ENCODE measurements around the gene ATF6.

The ATF6 gene

GRCh38 chr1:161970036-161970435 lies 203.9 kb downstream of the ATF6 start:
- DNase-seq (ENCODE audit: low read depth, low spot score), result no peak

GRCh38 chr1:161970633-161971032 lies 204.5 kb downstream of the ATF6 start:
- no peak for DNase-seq (ENCODE audit: low read depth, low spot score)

- no peak for DNase-seq (ENCODE audit: low read depth, low spot score)
These were observed 206.7 kb downstream of the ATF6 start for GRCh38 chr1:161972828-161973227.

- no peak for DNase-seq (ENCODE audit: low read depth, low spot score)
These were observed 208.1 kb downstream of the ATF6 start for GRCh38 chr1:161973924-161974845.

- no peak for DNase-seq (ENCODE audit: low read depth, low spot score)
These were observed 212.1 kb downstream of the ATF6 start for GRCh38 chr1:161978011-161978790.

GRCh38 chr1:161981126-161981525 lies 215.0 kb downstream of the ATF6 start:
- no peak for DNase-seq (ENCODE audit: low read depth, low spot score)

GRCh38 chr1:161981735-161982506 lies 215.8 kb downstream of the ATF6 start:
- DNase-seq (ENCODE audit: low read depth, low spot score), result no peak

GRCh38 chr1:161982507-161982895 lies 216.4 kb downstream of the ATF6 start:
- DNase-seq (ENCODE audit: low read depth, low spot score), result no peak

GRCh38 chr1:161982917-161983316 lies 216.8 kb downstream of the ATF6 start:
- no peak for DNase-seq (ENCODE audit: low read depth, low spot score)

- no peak for DNase-seq (ENCODE audit: low read depth, low spot score)
These were observed 217.6 kb downstream of the ATF6 start for GRCh38 chr1:161983725-161984124.

- no peak for DNase-seq (ENCODE audit: low read depth, low spot score)
These were observed 219.2 kb downstream of the ATF6 start for GRCh38 chr1:161985301-161985822.

GRCh38 chr1:161986328-161986727 lies 220.2 kb downstream of the ATF6 start:
- no peak for DNase-seq (ENCODE audit: low read depth, low spot score)

GRCh38 chr1:161987303-161987702 lies 221.2 kb downstream of the ATF6 start:
- DNase-seq (ENCODE audit: low read depth, low spot score), result no peak

GRCh38 chr1:161987872-161988271 lies 221.8 kb downstream of the ATF6 start:
- DNase-seq (ENCODE audit: low read depth, low spot score), result no peak

- DNase-seq (ENCODE audit: low read depth, low spot score), result no peak
These were observed 222.3 kb downstream of the ATF6 start for GRCh38 chr1:161988413-161988812.

- DNase-seq (ENCODE audit: low read depth, low spot score), result no peak
These were observed 223.0 kb downstream of the ATF6 start for GRCh38 chr1:161989108-161989507.

GRCh38 chr1:161989786-161990185 lies 223.7 kb downstream of the ATF6 start:
- DNase-seq (ENCODE audit: low read depth, low spot score), result no peak

GRCh38 chr1:161993576-161993975 lies 227.5 kb downstream of the ATF6 start:
- DNase-seq (ENCODE audit: low read depth, low spot score), result no peak

- no peak for DNase-seq (ENCODE audit: low read depth, low spot score)
These were observed 228.1 kb downstream of the ATF6 start for GRCh38 chr1:161994175-161994668.

GRCh38 chr1:161997152-161997551 lies 231.0 kb downstream of the ATF6 start:
- DNase-seq (ENCODE audit: low read depth, low spot score), result no peak

GRCh38 chr1:161998811-161999210 lies 232.7 kb downstream of the ATF6 start:
- no peak for DNase-seq (ENCODE audit: low read depth, low spot score)

Measured in smooth muscle cell of the brain vasculature (primary cell).